22Rv1 (cell line): Measurements from ENCODE around the gene NBEA.

Source experiments
- ZFX ChIP-seq: fragments of 450-650 bp; IDR thresholded peaks from 2 replicates; pipeline ENCODE4 v1.6.1; 2017; ENCODE audit warnings: antibody characterized with exemption, borderline replicate concordance
- TF ChIP-seq, protein P1 (sequence below): fragments of 450-650 bp; IDR thresholded peaks from 2 replicates; pipeline ENCODE4 v1.5.1; 2017; ENCODE audit warnings: mild to moderate bottlenecking

DNA sequence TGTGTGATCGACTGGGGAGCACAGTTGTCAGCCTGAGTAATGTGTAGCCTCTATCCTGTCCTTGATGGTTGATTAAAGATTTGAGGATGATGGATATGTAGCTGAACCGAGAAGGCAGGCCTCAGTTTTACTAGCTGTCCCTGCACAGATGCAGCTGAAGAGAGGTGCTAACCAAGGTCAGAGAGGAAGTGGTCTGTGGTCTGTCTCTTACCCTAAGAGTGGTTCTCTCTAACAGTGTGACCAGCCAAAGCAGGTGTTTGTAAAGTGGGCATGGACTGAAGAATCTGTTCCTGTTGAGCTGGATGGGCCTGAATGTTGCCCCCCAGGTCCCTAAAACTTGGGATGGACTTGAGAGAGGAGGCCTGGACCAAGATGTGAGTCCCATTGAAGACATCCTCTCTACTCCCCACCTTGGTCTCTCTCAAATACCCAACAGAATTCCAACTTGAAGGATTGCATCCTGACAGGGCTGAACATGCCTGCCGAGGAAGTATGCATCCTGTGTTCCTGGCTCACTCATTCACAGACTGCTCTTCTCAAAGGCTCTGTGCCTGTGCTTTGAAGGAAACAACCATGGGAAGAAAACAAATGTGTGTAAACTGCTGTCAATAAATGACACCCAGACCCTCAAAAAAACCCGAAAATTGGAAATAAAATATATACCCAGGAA lies 310.6 kb downstream of the NBEA start:
- TF ChIP-seq, protein P1, sequence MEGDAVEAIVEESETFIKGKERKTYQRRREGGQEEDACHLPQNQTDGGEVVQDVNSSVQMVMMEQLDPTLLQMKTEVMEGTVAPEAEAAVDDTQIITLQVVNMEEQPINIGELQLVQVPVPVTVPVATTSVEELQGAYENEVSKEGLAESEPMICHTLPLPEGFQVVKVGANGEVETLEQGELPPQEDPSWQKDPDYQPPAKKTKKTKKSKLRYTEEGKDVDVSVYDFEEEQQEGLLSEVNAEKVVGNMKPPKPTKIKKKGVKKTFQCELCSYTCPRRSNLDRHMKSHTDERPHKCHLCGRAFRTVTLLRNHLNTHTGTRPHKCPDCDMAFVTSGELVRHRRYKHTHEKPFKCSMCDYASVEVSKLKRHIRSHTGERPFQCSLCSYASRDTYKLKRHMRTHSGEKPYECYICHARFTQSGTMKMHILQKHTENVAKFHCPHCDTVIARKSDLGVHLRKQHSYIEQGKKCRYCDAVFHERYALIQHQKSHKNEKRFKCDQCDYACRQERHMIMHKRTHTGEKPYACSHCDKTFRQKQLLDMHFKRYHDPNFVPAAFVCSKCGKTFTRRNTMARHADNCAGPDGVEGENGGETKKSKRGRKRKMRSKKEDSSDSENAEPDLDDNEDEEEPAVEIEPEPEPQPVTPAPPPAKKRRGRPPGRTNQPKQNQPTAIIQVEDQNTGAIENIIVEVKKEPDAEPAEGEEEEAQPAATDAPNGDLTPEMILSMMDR, result no peak
- TF ChIP-seq ZFX, result no peak
